A549 (cell line): Measurements from ENCODE around the gene DEDD2.

Experiments used
- CTCF ChIP-seq: fragments of >200 bp; sonication (Bioruptor Twin); formaldehyde crosslinking; IDR thresholded peaks from 3 replicates; pipeline ENCODE4 v1.5.1; 2016
- TF ChIP-seq, protein P1 (sequence below): fragments of 250-450 bp; sonication (Bioruptor Pico); IDR thresholded peaks from 2 replicates; pipeline ENCODE4 v1.5.0; 2021; ENCODE audit warnings: mild to moderate bottlenecking, moderate library complexity, borderline replicate concordance

GRCh38 chr19:42177686-42178019 is 39.8 kb downstream of the DEDD2 start:
- TF ChIP-seq CTCF = no peak
- TF ChIP-seq, protein P1, sequence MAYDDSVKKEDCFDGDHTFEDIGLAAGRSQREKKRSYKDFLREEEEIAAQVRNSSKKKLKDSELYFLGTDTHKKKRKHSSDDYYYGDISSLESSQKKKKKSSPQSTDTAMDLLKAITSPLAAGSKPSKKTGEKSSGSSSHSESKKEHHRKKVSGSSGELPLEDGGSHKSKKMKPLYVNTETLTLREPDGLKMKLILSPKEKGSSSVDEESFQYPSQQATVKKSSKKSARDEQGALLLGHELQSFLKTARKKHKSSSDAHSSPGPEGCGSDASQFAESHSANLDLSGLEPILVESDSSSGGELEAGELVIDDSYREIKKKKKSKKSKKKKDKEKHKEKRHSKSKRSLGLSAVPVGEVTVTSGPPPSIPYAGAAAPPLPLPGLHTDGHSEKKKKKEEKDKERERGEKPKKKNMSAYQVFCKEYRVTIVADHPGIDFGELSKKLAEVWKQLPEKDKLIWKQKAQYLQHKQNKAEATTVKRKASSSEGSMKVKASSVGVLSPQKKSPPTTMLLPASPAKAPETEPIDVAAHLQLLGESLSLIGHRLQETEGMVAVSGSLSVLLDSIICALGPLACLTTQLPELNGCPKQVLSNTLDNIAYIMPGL (CRISPR knock-in tag) = no peak
